ENCODE data around the gene COX6B2.

GRCh38 chr19:55353803-55354697, 469 bp downstream of the COX6B2 start:
- TF ChIP-seq, protein P1, sequence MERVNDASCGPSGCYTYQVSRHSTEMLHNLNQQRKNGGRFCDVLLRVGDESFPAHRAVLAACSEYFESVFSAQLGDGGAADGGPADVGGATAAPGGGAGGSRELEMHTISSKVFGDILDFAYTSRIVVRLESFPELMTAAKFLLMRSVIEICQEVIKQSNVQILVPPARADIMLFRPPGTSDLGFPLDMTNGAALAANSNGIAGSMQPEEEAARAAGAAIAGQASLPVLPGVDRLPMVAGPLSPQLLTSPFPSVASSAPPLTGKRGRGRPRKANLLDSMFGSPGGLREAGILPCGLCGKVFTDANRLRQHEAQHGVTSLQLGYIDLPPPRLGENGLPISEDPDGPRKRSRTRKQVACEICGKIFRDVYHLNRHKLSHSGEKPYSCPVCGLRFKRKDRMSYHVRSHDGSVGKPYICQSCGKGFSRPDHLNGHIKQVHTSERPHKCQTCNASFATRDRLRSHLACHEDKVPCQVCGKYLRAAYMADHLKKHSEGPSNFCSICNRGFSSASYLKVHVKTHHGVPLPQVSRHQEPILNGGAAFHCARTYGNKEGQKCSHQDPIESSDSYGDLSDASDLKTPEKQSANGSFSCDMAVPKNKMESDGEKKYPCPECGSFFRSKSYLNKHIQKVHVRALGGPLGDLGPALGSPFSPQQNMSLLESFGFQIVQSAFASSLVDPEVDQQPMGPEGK (CRISPR knock-in tag; IDR thresholded peaks at IDR 0.05; ENCODE audit: borderline replicate concordance): no peak
- TF ChIP-seq ARNTL (CRISPR knock-in tag; IDR thresholded peaks at IDR 0.05; ENCODE audit: borderline replicate concordance, low read depth) (no peak), ZNF565 (CRISPR knock-in tag; conservative IDR thresholded peaks at IDR 0.05; ENCODE audit: low read depth) (no peak), TCF4 (CRISPR knock-in tag; IDR thresholded peaks at IDR 0.05; ENCODE audit: borderline replicate concordance) (no peak), CSDC2 (CRISPR knock-in tag; IDR thresholded peaks at IDR 0.05) (no peak), TOX (CRISPR knock-in tag; IDR thresholded peaks at IDR 0.05; ENCODE audit: borderline replicate concordance) (no peak), ZFP3 (CRISPR knock-in tag; IDR thresholded peaks at IDR 0.05) (no peak), ESRRG (CRISPR knock-in tag; IDR thresholded peaks at IDR 0.05) (no peak), RARB (CRISPR knock-in tag; IDR thresholded peaks at IDR 0.05) (no peak), PPARA (CRISPR knock-in tag; IDR thresholded peaks at IDR 0.05; ENCODE audit: borderline replicate concordance) (no peak), BACH2 (CRISPR knock-in tag; IDR thresholded peaks at IDR 0.05; ENCODE audit: borderline replicate concordance) (no peak), ZFP30 (CRISPR knock-in tag; IDR thresholded peaks at IDR 0.05) (no peak)
- TF ChIP-seq, protein P2, sequence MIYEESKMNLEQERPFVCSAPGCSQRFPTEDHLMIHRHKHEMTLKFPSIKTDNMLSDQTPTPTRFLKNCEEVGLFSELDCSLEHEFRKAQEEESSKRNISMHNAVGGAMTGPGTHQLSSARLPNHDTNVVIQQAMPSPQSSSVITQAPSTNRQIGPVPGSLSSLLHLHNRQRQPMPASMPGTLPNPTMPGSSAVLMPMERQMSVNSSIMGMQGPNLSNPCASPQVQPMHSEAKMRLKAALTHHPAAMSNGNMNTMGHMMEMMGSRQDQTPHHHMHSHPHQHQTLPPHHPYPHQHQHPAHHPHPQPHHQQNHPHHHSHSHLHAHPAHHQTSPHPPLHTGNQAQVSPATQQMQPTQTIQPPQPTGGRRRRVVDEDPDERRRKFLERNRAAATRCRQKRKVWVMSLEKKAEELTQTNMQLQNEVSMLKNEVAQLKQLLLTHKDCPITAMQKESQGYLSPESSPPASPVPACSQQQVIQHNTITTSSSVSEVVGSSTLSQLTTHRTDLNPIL (CRISPR knock-in tag; IDR thresholded peaks at IDR 0.05; ENCODE audit: low read depth): no peak

Data from SK-N-SH treated with all-trans-retinoic acid at 6 μM for 48 hours (cell line).